IPS DF 6.9 (cell line): Measurements from ENCODE around the gene DESI2.

Source experiments
- DNase-seq: peaks from one replicate; pipeline ENCODE4 v3.0.0-alpha.2; 2013; ENCODE audit warnings: low read depth, low spot score
- H3K27ac ChIP-seq: one replicate; pipeline ENCODE4 v1.5.1; 2013; ENCODE audit warnings: low read length, control low read depth
- H3K27me3 ChIP-seq: 2 replicates; pipeline ENCODE4 v1.6.1; 2013; ENCODE audit warnings: mild to moderate bottlenecking, low read length; ENCODE audit not compliant: control insufficient read depth, insufficient read depth
- H3K36me3 ChIP-seq: 2 replicates; pipeline ENCODE4 v1.6.1; 2013; ENCODE audit warnings: low read length; ENCODE audit not compliant: control insufficient read depth, insufficient read depth
- H3K4me1 ChIP-seq: 2 replicates; pipeline ENCODE4 v1.6.1; 2013; ENCODE audit warnings: low read length; ENCODE audit not compliant: control insufficient read depth, insufficient read depth
- H3K4me3 ChIP-seq: 2 replicates; pipeline ENCODE4 v1.5.1; 2013; ENCODE audit warnings: mild to moderate bottlenecking, low read length
- H3K9me3 ChIP-seq: 2 replicates; pipeline ENCODE4 v1.6.1; 2013; ENCODE audit warnings: low read length, inconsistent platforms; ENCODE audit not compliant: control insufficient read depth, insufficient read depth
- WGBS: extraction: QIAGEN DNeasy Blood & Tissue Kit; methylation state at CpG from one replicate; pipeline ENCODE4 v1.1.7; 2013; ENCODE audit warnings: mixed read lengths, missing lambda C conversion rate; ENCODE audit not compliant: insufficient read length, insufficient coverage; 5-methylcytosine and 5-hydroxymethylcytosine counted together

DESI2 gene

DNA sequence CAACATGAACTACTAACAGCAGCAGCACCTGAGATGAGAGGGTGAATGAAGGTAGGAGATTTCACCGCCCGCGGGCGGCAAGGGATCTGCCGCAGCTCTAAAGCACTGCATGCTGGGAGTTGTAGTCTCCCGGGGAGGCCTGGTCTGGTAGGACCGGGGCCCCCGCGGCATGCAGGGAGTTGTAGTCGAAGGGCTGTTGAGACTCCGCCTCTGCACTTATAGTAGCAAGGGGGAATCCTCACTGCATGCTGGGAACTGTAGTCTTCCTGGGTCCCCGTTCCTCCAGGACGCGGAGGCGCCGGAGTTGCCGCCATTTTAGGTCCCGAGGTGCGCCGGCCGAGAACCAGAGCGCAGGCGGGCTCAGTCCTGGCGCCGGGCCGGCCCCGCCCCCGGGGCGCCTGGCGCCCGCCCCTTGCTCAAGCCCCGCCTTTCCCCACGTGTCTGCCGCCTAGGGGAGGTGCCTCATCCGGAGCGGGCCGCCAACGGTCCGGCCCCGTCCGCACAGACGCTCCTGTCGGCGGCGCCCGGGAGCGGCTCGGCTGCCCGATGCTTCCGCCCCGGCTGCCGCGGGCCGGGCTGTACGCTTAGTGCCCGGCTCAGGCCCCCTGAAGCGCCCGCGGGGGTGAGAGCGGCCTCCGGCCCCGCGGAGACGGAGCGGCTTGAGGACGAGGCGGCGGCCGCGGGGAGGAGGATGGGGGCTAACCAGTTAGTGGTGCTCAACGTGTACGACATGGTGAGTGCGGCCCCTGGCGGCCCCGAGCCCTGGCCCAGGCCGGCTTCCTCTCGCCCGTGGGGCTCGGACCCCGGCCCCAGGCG lies at the start of gene DESI2:
Gene DESI2 (plus strand): TSS at position 504 of the 816 bp plus-strand sequence. CDS start 188 bp downstream, at position 692.
- Histone ChIP-seq H3K27me3 (no peaks in the 10 kb centered on the region), H3K27ac (peak within 1 kb of the TSS; percentile 40), H3K9me3 (no peaks in the 10 kb centered on the region), H3K4me3 (peak within 1 kb of the TSS; percentile 86), H3K4me1 (peaks cover 6% of the 10 kb centered on the region; the same call in 1 of the 2 replicates), H3K36me3 (no peaks in the 10 kb centered on the region)
- DNase-seq = peak; percentile 97
- no CpG with 5 or more reads among the region's 81 CpGs for WGBS

DNA sequence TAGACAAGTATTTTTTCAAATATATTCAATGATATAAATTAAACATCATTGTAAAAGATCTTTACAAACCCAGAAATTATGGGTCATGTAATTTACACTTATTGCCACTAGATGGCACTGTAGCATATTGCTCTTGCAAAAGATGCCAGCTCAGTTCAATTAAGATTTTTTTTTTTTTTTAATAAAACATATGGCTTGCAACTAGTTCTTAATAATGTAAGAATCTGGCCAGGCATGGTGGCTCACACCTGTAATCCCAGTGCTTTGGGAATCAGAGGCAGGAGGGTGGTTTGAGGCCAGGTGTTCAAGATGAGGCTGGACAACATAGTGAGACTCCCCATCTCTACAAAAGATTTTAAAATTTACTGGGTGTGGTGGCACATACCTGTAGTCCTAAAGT lies 49.4 kb upstream of the DESI2 start:
- Histone ChIP-seq H3K36me3 (no peaks in the 10 kb centered on the region), H3K4me3 (no peak overlapping the region), H3K27me3 (no peaks in the 10 kb centered on the region), H3K27ac (no peak overlapping the region), H3K9me3 (no peaks in the 10 kb centered on the region), H3K4me1 (no peaks in the 10 kb centered on the region)
- DNase-seq = no peak

DNA sequence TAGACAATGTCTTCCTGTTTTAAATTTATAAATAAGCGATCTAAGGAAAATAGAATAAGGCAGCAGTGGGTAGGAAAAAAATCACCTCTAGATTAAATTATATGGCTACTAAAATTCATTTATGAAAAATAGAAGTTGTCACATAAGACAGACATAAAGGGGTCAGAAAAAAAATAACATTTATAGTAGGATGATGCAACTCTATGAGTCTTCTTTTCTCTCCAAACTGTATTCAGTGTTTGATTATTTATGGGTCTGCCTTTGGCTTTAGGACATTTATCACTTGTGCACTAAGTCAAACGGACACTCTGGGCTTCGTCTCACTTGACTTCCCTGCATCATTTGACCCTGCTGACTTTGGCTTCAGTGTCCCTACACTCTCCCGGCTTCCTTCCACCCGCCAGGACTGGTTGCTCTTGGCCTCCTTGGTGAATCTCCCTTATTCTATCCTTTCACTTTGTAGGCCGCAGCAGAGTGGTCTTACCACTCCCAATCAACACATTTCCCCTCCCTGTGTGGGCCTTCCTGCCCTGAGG lies 47.0 kb upstream of the DESI2 start:
- Histone ChIP-seq H3K36me3 (no peaks in the 10 kb centered on the region), H3K4me3 (no peak overlapping the region), H3K27ac (no peak overlapping the region), H3K4me1 (peaks cover 1% of the 10 kb centered on the region; the same call in 1 of the 2 replicates), H3K27me3 (no peaks in the 10 kb centered on the region), H3K9me3 (no peaks in the 10 kb centered on the region)
- WGBS = no CpG with 5 or more reads among the region's 6 CpGs
- DNase-seq = no peak

DNA sequence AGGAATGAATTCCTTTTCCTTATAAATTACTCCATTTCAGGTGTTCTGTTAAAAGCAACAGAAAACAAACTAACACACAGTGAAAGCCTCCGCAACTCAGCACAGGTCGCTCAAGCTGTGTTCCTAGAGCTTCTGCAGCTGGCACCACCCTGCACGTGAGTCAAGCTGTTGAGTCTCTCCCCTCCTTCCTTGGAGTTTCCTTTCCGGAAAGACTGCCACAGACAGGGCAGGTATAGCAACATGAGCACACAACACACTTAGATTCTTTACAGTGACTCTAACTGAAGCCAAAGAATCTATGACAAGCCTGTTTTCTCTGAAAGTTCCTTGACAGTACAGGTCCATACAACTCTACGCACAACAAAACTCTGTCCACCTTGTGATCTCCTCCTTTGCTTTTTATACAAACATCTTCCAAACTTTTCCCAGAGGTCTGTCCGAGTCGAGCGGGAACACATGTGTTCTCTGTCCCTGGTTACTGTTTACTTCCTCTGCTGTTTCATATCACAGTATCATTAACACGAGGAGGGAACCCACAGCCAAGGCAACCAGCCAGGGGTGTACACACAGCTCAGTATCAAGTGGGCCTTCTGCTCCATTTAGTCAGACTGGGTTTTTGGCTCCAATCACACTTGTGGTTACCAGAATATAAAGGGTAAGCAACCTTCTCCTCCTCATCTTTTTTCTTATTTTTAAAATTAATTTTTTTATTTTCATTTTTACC lies 38.7 kb upstream of the DESI2 start:
- H3K27ac ChIP-seq = no peak overlapping the region
- no peaks in the 10 kb centered on the region for H3K27me3 ChIP-seq
- no peaks in the 10 kb centered on the region for H3K36me3 ChIP-seq
- no peaks in the 10 kb centered on the region; the same call in 1 of the 2 replicates for H3K4me1 ChIP-seq
- WGBS = no CpG with 5 or more reads among the region's 9 CpGs
- H3K4me3 ChIP-seq = no peak overlapping the region
- H3K9me3 ChIP-seq = no peaks in the 10 kb centered on the region
- no peak for DNase-seq

DNA sequence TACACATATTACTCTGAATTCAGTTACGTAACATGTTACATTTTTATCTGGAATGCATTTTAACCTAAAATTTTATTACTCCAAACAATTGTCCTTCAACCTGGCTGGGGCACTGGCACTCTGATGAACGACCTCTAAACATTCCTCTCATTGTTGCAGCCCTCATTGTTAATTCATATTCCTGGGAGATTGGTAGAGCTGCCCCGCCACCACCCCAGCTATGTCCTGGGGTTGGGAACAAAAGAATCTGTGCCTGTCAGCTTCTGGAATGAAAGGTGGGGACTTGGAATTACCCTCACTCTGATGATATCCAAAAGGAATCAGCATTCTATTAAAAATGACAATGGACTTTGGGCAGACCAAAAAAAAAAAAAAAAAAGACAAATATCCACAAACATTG lies 38.0 kb upstream of the DESI2 start:
- no peaks in the 10 kb centered on the region; the same call in 1 of the 2 replicates for H3K4me1 ChIP-seq
- no CpG with 5 or more reads among the region's 3 CpGs for WGBS
- H3K9me3 ChIP-seq = no peaks in the 10 kb centered on the region
- H3K27ac ChIP-seq = no peak overlapping the region
- no peak for DNase-seq
- no peaks in the 10 kb centered on the region for H3K36me3 ChIP-seq
- no peak overlapping the region for H3K4me3 ChIP-seq
- H3K27me3 ChIP-seq = no peaks in the 10 kb centered on the region

DNA sequence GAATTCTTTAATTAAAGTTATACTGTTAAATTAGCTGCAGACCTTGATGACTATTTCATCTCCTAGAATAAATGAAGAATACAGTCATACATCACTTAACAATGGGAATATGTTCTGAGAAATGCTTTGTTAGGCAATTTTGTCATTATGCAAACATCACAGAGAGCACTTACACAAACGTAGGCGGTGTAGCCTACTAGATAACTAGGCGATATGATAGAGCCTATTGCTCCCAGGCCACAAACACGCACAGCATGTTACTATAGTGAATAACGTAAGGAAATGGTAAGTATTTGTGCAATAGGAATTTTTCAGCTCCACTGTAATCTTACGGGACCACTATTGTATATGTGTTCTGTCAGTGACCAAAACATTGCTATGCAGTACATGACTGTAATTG lies 37.6 kb upstream of the DESI2 start:
- Histone ChIP-seq H3K4me3 (no peak overlapping the region), H3K27me3 (no peaks in the 10 kb centered on the region), H3K36me3 (no peaks in the 10 kb centered on the region), H3K4me1 (no peaks in the 10 kb centered on the region; the same call in 1 of the 2 replicates), H3K27ac (no peak overlapping the region), H3K9me3 (no peaks in the 10 kb centered on the region)
- no CpG with 5 or more reads among the region's 6 CpGs for WGBS
- no peak for DNase-seq

DNA sequence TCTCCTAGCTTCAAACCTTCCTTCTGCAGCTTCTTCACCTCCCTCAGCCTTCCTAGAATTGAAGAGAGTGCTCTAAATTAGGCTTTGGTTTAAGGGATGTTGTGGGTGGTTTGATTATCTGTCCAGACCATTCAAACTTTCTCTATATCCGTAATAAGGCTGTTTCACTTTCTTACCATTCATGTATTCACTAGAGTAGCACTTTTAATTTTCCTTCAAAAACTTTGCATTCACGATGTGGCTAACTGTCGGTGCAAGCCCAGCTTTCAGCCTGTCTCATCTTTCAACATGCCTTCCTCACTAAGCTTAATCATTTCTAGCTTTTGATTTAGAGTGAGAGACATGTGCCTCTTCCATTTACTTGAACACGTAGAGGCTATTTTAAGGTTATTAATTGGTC lies 26.2 kb upstream of the DESI2 start:
- Histone ChIP-seq H3K4me1 (no peaks in the 10 kb centered on the region), H3K36me3 (no peaks in the 10 kb centered on the region), H3K9me3 (no peaks in the 10 kb centered on the region), H3K27me3 (no peaks in the 10 kb centered on the region), H3K4me3 (no peak overlapping the region), H3K27ac (no peak overlapping the region)
- no peak for DNase-seq
- no CpG with 5 or more reads among the region's 4 CpGs for WGBS

DNA sequence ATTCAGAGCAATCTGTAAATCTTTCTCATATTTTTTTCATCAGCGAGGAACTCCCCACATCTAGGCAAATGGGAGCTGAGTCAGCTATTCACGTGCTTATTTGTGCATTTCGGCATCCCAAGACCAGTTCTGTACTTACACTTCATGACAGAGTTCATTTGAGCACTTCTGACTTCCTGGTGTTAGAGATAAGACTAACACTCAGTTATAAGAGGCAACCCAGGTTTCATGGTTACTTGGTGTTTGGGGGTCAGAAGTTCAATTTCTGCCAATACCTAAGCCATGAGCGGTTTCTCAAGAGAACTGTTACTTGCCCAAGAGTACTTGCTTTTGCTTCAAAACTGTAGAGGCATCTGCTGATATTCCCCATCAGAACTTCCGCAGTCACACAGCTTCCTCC lies 24.1 kb upstream of the DESI2 start:
- no peak for DNase-seq
- Histone ChIP-seq H3K4me3 (no peak overlapping the region), H3K36me3 (no peaks in the 10 kb centered on the region), H3K27me3 (no peaks in the 10 kb centered on the region), H3K9me3 (no peaks in the 10 kb centered on the region), H3K4me1 (no peaks in the 10 kb centered on the region), H3K27ac (no peak overlapping the region)
- no CpG with 5 or more reads among the region's 5 CpGs for whole genome bisulfite sequencing

DNA sequence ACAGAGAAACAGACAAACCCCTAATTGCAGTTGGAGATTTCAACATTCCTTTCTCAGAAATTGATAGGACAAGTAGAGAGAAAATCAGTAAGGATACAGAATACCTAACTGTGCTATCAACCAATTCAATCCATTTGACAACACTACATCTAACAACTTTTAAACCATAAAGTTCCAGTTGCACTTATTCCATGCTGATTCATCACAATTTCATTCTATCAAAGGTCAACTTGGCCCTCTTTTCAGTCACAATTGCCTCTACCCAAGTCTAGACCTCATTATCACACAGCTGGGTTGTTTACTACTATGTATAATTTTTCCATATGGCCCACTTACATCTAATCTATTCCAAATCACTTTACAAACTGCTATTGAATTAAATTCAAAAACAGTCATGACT lies 19.8 kb upstream of the DESI2 start:
- H3K36me3 ChIP-seq = no peaks in the 10 kb centered on the region
- H3K4me3 ChIP-seq = no peak overlapping the region
- no peak for DNase-seq
- H3K27me3 ChIP-seq = no peaks in the 10 kb centered on the region
- no peaks in the 10 kb centered on the region for H3K4me1 ChIP-seq
- no peak overlapping the region for H3K27ac ChIP-seq
- no peaks in the 10 kb centered on the region for H3K9me3 ChIP-seq

DNA sequence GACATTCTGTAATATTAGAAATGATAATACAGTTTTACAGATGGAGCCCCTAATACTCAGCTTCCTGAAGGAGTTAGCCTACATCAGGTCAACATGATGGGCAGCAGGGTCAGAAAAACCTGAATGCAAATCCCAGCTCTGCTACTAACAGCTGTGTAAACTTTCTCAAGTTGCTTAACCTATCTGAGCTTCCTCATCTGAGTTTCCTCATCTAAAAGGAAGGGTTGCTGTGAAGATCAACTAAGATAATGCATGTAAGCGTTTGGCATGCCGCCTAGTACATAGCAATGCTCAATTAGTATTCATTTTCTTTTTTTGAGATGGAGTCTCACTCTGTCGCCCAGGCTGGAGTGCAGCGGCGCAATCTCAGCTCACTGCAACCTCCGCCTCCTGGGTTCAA lies 18.4 kb upstream of the DESI2 start:
- Histone ChIP-seq H3K27ac (no peak overlapping the region), H3K4me3 (no peak overlapping the region), H3K9me3 (no peaks in the 10 kb centered on the region), H3K27me3 (no peaks in the 10 kb centered on the region), H3K36me3 (no peaks in the 10 kb centered on the region), H3K4me1 (no peaks in the 10 kb centered on the region)
- no CpG with 5 or more reads among the region's 6 CpGs for WGBS
- no peak for DNase-seq
